ENCODE results near the gene RALGPS1.

DNA sequence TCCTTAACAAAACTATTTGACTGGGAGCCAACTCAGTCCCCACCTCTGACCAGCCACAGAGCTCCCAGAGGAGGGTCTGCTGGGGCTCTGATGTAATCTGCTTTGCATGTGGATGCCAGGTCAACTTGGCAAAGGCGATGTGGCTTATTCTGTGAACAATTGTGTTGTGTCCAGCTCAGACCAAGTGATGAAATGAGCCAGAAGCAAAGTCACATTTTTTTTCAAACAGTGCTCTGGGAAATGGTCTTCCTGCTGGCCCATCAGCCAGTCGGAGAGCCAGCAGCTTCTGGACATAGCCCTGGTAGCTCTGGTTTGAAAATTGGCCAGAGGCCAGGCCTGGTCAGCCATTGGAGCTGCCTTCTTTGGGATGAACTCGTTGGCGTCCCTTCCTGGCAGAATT lies 121.4 kb downstream of the RALGPS1 start:
- TF ChIP-seq, protein P1, sequence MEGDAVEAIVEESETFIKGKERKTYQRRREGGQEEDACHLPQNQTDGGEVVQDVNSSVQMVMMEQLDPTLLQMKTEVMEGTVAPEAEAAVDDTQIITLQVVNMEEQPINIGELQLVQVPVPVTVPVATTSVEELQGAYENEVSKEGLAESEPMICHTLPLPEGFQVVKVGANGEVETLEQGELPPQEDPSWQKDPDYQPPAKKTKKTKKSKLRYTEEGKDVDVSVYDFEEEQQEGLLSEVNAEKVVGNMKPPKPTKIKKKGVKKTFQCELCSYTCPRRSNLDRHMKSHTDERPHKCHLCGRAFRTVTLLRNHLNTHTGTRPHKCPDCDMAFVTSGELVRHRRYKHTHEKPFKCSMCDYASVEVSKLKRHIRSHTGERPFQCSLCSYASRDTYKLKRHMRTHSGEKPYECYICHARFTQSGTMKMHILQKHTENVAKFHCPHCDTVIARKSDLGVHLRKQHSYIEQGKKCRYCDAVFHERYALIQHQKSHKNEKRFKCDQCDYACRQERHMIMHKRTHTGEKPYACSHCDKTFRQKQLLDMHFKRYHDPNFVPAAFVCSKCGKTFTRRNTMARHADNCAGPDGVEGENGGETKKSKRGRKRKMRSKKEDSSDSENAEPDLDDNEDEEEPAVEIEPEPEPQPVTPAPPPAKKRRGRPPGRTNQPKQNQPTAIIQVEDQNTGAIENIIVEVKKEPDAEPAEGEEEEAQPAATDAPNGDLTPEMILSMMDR (IDR thresholded peaks at IDR 0.05), result no peak
- TF ChIP-seq REST (IDR thresholded peaks at IDR 0.05) (no peak), CHD2 (IDR thresholded peaks at IDR 0.05; ENCODE audit: low read length, partially characterized antibody) (no peak), CEBPB (IDR thresholded peaks at IDR 0.05) (no peak), JUN (IDR thresholded peaks at IDR 0.05) (no peak), RAD21 (conservative IDR thresholded peaks at IDR 0.05 in 1 of 2, IDR thresholded peaks at IDR 0.05 in 1 of 2) (no peak), FOSL2 (IDR thresholded peaks at IDR 0.05) (no peak), FOSL2 (CRISPR knock-in tag; IDR thresholded peaks at IDR 0.05) (no peak)

Data from A549 (cell line).